Adipose tissue (tissue), 3 donors: ENCODE data around the gene NEB. TPM values are rescaled to one million over a fixed set of nuclear protein-coding genes. Genes with fewer than 3 reads are reported as not detected.
"Not testable (repeated sequence)": the region's sequence is repeated elsewhere in the genome, so short reads cannot be mapped to it uniquely, and the experiment has no call there.

Source experiments
- H3K27ac ChIP-seq: one replicate; pipeline ENCODE4 v1.5.1; 2013; ENCODE audit warnings: low read depth, low read length
- WGBS, 3 donors: extraction: QIAGEN DNeasy Blood & Tissue Kit; methylation state at CpG; one replicate each; pipeline ENCODE4 v1.1.7; 2013; 5-methylcytosine and 5-hydroxymethylcytosine counted together
- polyA plus RNA-seq, 3 donors: library from polyadenylated mRNA; stranded (reverse); fragments of 200-250 nt; gene quantifications; one replicate each; pipeline ENCODE4 v1.2.3, GENCODE V29; 2013
- donor health status: healthy with polysubstance abuse.
- donor health status: Bipolar disorder and iron deficiency.
- donor health status: healthy.

NEB gene
- polyA plus RNA-seq, 3 donors = 0.42 to 1.1 (median 1.0) TPM

GRCh38 chr2:151601803-151602202 is 132.5 kb downstream of the NEB start:
- not testable (repeated sequence) for H3K27ac ChIP-seq
- no CpG with 5 or more reads among the region's 4 CpGs for WGBS, 3 donors

- not testable (repeated sequence) for H3K27ac ChIP-seq
- WGBS, 3 donors = no CpG with 5 or more reads among the region's 4 CpGs
These were observed 137.2 kb downstream of the NEB start for GRCh38 chr2:151596903-151597608.

GRCh38 chr2:151591908-151592255 is 142.4 kb downstream of the NEB start:
- not testable (repeated sequence) for H3K27ac ChIP-seq
- WGBS, 3 donors = 50 to 87% (median 81%) methylated on average over 4 of the region's 4 CpGs

- 29 to 35% (median 30%) methylated on average over 4 of the region's 5 CpGs for WGBS, 3 donors
These were observed 142.9 kb downstream of the NEB start for GRCh38 chr2:151591250-151591907.

GRCh38 chr2:151581300-151581699 is 153.0 kb downstream of the NEB start:
- not testable (repeated sequence) for H3K27ac ChIP-seq
- 23 to 87% (median 86%) methylated on average over 1 of the region's 5 CpGs for WGBS, 3 donors

More at GRCh38 chr2:151591250-151591907, 142.9 kb downstream of the NEB start:
- H3K27ac ChIP-seq = not testable (repeated sequence)

- no CpG with 5 or more reads among the region's 4 CpGs for WGBS, 3 donors
- H3K27ac ChIP-seq = not testable (repeated sequence)
These were observed 153.6 kb downstream of the NEB start for GRCh38 chr2:151580697-151581096.

- 87 to 92% (median 89%) methylated on average over 5 of the region's 5 CpGs for WGBS, 3 donors
These were observed 157.2 kb downstream of the NEB start for GRCh38 chr2:151577116-151577515.

GRCh38 chr2:151576080-151576479 is 158.2 kb downstream of the NEB start:
- WGBS, 3 donors = 53 to 87% (median 72%) methylated on average over 4 of the region's 4 CpGs
- H3K27ac ChIP-seq = no peak overlapping the region

More at GRCh38 chr2:151577116-151577515, 157.2 kb downstream of the NEB start:
- no peak overlapping the region for H3K27ac ChIP-seq

GRCh38 chr2:151575338-151575737 is 158.9 kb downstream of the NEB start:
- no peak overlapping the region for H3K27ac ChIP-seq
- 94 to 96% (median 95%) methylated on average over 5 of the region's 5 CpGs for WGBS, 3 donors

- WGBS, 3 donors = 95 to 96% (median 96%) methylated on average over 8 of the region's 8 CpGs
- H3K27ac ChIP-seq = no peak overlapping the region
These were observed 164.1 kb downstream of the NEB start for GRCh38 chr2:151570191-151570590.

- H3K27ac ChIP-seq = no peak overlapping the region
- 70 to 82% (median 77%) methylated on average over 8 of the region's 8 CpGs for WGBS, 3 donors
These were observed 165.1 kb downstream of the NEB start for GRCh38 chr2:151569167-151569566.

GRCh38 chr2:151568501-151568900 is 165.8 kb downstream of the NEB start:
- H3K27ac ChIP-seq = no peak overlapping the region
- 81 to 87% (median 85%) methylated on average over 7 of the region's 7 CpGs for WGBS, 3 donors

GRCh38 chr2:151567006-151567405 is 167.3 kb downstream of the NEB start:
- WGBS, 3 donors = 79 to 91% (median 90%) methylated on average over 5 of the region's 5 CpGs
- H3K27ac ChIP-seq = no peak overlapping the region

GRCh38 chr2:151562398-151562797 is 171.9 kb downstream of the NEB start:
- no peak overlapping the region for H3K27ac ChIP-seq
- 95 to 96% (median 95%) methylated on average over 8 of the region's 8 CpGs for WGBS, 3 donors

GRCh38 chr2:151560289-151560688 is 174.0 kb downstream of the NEB start:
- WGBS, 3 donors = 18 to 35% (median 33%) methylated on average over 3 of the region's 3 CpGs
- no peak overlapping the region for H3K27ac ChIP-seq

GRCh38 chr2:151559431-151559830 is 174.8 kb downstream of the NEB start:
- H3K27ac ChIP-seq = not testable (repeated sequence)
- WGBS, 3 donors = 86 to 96% (median 95%) methylated on average over 2 of the region's 2 CpGs

- H3K27ac ChIP-seq = not testable (repeated sequence)
- 51 to 58% (median 57%) methylated on average over 2 of the region's 2 CpGs for WGBS, 3 donors
These were observed 176.4 kb downstream of the NEB start for GRCh38 chr2:151557883-151558282.

- H3K27ac ChIP-seq = no peak overlapping the region
These were observed 178.2 kb downstream of the NEB start for GRCh38 chr2:151556121-151556520.

GRCh38 chr2:151552287-151552686 is 182.0 kb downstream of the NEB start:
- H3K27ac ChIP-seq = no peak overlapping the region
- 75 to 78% (median 77%) methylated on average over 5 of the region's 5 CpGs for WGBS, 3 donors

- H3K27ac ChIP-seq = no peak overlapping the region
- WGBS, 3 donors = 63 to 70% (median 64%) methylated on average over 5 of the region's 5 CpGs
These were observed 182.7 kb downstream of the NEB start for GRCh38 chr2:151551556-151551955.
